ENCODE measurements around the gene RSF1. TPM values are rescaled to one million over a fixed set of nuclear protein-coding genes. Genes with fewer than 3 reads are reported as not detected.

The RSF1 gene
- total and polyA plus RNA-seq, 7 donors = 2.7 to 34.8 (median 30.0) TPM

DNA sequence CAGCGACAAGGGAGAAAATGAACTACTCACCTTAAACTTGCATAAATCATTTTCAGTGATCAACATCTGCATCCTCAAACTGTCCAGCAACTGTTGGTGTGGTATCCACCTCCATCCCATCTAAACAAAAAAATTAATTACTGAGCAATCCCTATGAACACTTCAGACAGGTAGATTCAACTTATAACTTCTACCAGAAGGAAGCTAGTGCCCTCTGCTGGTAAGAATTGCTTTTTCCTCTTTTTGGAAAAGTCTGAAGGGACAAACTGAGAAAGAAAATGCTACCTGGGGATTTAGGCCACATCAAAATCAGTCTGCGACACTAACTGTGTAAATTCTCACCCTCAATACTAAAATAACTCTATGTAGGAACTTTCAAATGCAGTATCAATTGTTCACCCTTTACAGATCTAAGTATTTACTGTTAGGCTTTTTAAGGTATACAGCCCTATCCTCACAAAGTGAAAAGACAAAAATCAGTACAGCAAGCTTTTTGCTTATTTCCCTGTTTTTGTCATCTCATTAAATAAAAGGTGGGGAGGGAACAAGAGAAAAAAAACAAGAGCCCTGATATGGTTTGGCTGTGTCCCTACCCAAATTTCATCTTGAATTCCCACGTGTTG is 200.8 kb downstream of the RSF1 start:
- no peak for DNase-seq
- H3K4me3 ChIP-seq = no peak overlapping the region
- H3K27ac ChIP-seq = no peak overlapping the region
- no peaks in the 10 kb centered on the region for H3K9me3 ChIP-seq
- TF ChIP-seq, protein P1, sequence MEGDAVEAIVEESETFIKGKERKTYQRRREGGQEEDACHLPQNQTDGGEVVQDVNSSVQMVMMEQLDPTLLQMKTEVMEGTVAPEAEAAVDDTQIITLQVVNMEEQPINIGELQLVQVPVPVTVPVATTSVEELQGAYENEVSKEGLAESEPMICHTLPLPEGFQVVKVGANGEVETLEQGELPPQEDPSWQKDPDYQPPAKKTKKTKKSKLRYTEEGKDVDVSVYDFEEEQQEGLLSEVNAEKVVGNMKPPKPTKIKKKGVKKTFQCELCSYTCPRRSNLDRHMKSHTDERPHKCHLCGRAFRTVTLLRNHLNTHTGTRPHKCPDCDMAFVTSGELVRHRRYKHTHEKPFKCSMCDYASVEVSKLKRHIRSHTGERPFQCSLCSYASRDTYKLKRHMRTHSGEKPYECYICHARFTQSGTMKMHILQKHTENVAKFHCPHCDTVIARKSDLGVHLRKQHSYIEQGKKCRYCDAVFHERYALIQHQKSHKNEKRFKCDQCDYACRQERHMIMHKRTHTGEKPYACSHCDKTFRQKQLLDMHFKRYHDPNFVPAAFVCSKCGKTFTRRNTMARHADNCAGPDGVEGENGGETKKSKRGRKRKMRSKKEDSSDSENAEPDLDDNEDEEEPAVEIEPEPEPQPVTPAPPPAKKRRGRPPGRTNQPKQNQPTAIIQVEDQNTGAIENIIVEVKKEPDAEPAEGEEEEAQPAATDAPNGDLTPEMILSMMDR (IDR thresholded peaks at IDR 0.05) = peak; percentile 70
- 88 to 93% (median 89%) methylated on average over 3 of the region's 3 CpGs for WGBS, 3 donors
- H3K36me3 ChIP-seq (ENCODE audit: insufficient read depth in 1 of 2, low read depth in 1 of 2) = peaks cover 3 to 96% of the 10 kb centered on the region in 2 donors
- intact Hi-C loops (cut with DNase I) = no loop called here
- peak in 1 of 4 donors; percentile 55 for ATAC-seq
- no peaks in the 10 kb centered on the region for H3K27me3 ChIP-seq (ENCODE audit: insufficient read depth in 3 of 3, low read length in 2 of 3)
- no peaks in the 10 kb centered on the region for H3K4me1 ChIP-seq

DNA sequence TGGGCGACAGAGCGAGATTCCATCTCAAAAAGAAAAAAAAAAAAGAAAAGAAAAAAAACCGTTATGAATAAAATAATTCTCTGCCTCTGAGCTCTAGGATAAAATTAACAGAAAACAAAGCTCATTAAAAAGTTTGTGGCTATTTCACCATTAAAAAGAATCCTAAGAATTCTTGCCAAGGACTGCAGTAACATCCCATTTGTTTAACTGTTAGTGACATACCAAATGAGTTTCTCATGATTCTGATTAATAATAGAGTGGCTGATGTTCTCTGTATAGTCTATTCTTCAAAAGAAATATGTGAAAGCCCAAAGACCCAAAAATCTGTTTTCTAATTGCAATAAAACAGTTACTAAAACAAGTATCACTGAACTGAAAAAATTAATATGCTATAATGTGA is 202.6 kb downstream of the RSF1 start:
- TF ChIP-seq, protein P1 (IDR thresholded peaks at IDR 0.05) = no peak
- Histone ChIP-seq H3K9me3 (no peaks in the 10 kb centered on the region), H3K36me3 (ENCODE audit: insufficient read depth in 1 of 2, low read depth in 1 of 2) (peaks cover 3 to 92% of the 10 kb centered on the region in 2 donors), H3K4me1 (no peaks in the 10 kb centered on the region), H3K4me3 (no peak overlapping the region), H3K27me3 (ENCODE audit: insufficient read depth in 3 of 3, low read length in 2 of 3) (no peaks in the 10 kb centered on the region), H3K27ac (no peak overlapping the region)
- WGBS, 3 donors = 79 to 93% (median 92%) methylated on average over 3 of the region's 3 CpGs
- ATAC-seq (no peak), DNase-seq (no peak)
- intact Hi-C loops (cut with DNase I) = no loop called here

DNA sequence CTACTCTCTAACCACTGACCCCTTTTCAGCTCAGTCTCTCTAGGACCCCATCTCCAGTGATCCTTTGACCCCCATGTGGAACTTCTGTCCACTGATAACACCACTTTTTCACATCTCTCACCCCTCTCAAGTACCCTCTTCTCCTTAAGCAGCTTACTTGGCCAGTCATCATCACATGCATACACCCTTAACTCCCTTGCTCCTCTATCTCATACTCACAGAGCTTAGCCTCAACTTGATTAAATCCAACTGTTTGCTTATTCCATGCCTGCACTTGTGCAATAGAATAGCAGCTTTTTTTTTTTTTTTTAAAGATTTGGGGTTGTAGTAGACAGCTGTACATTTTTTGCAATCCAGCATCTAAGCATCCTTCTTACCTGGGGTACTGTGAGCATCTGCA is 208.6 kb downstream of the RSF1 start:
- H3K4me1 ChIP-seq = no peaks in the 10 kb centered on the region
- intact Hi-C loops (cut with DNase I) = no loop called here
- peaks cover 3 to 72% of the 10 kb centered on the region in 2 donors for H3K36me3 ChIP-seq (ENCODE audit: insufficient read depth in 1 of 2, low read depth in 1 of 2)
- no peak for ATAC-seq
- TF ChIP-seq, protein P1 (IDR thresholded peaks at IDR 0.05) = no peak
- H3K4me3 ChIP-seq = no peak overlapping the region
- DNase-seq = no peak
- no peak overlapping the region for H3K27ac ChIP-seq
- no peaks in the 10 kb centered on the region for H3K9me3 ChIP-seq
- no peaks in the 10 kb centered on the region for H3K27me3 ChIP-seq (ENCODE audit: insufficient read depth in 3 of 3, low read length in 2 of 3)

Other genes with a start within 250 kb of the RSF1 start
- under 1 TPM; 0.40 to 0.88 (median 0.56) TPM for gene AQP11, start 230.8 kb downstream of the RSF1 start, total RNA-seq
- 1 to 10 TPM in 2 of 3 donors, under 1 TPM in 1; 0.70 to 1.9 (median 1.1) TPM for gene AQP11, start 230.8 kb downstream of the RSF1 start, polyA plus RNA-seq
- 10 to 100 TPM; 67.0 to 89.0 (median 75.1) TPM for gene CLNS1A, start 182.9 kb downstream of the RSF1 start, total RNA-seq
- gene CLNS1A, start 182.9 kb downstream of the RSF1 start, polyA plus RNA-seq = 10 to 100 TPM; 62.1 to 86.4 (median 64.3) TPM
- gene AAMDC, start 422 bp upstream of the RSF1 start, total RNA-seq = 10 to 100 TPM; 54.5 to 70.1 (median 61.3) TPM
- 100 to 1,000 TPM in 1 of 3 donors, 10 to 100 TPM in 2; 93.4 to 160 (median 99.8) TPM for gene AAMDC, start 422 bp upstream of the RSF1 start, polyA plus RNA-seq
- gene INTS4, start 173.9 kb upstream of the RSF1 start, total RNA-seq = 10 to 100 TPM; 12.1 to 18.6 (median 14.6) TPM
- 10 to 100 TPM; 10.1 to 15.1 (median 12.6) TPM for gene INTS4, start 173.9 kb upstream of the RSF1 start, polyA plus RNA-seq
- gene KCTD14, start 202.6 kb upstream of the RSF1 start, total RNA-seq = under 1 TPM in 2 of 4 donors, not detected in 2; 0.18 to 0.32 TPM
- gene KCTD14, start 202.6 kb upstream of the RSF1 start, polyA plus RNA-seq = under 1 TPM; 0.12 to 0.27 (median 0.18) TPM
- gene THRSP, start 243.1 kb upstream of the RSF1 start, total RNA-seq = 1 to 10 TPM in 2 of 4 donors, under 1 TPM in 2; 0.24 to 5.6 (median 1.6) TPM
- 1 to 10 TPM in 2 of 3 donors, under 1 TPM in 1; 0.61 to 7.2 (median 2.2) TPM for gene THRSP, start 243.1 kb upstream of the RSF1 start, polyA plus RNA-seq